Colonic mucosa (tissue), 4 donors: Measurements from ENCODE around the gene GAST. TPM values are rescaled to one million over a fixed set of nuclear protein-coding genes. Genes with fewer than 3 reads are reported as not detected.
"Not testable (repeated sequence)": the region's sequence is repeated elsewhere in the genome, so short reads cannot be mapped to it uniquely, and the experiment has no call there.

Experiments used
- DNase-seq: peaks from one replicate; pipeline ENCODE4 v3.0.0-alpha.2; 2020
- H3K27ac ChIP-seq: fragments of 200-600 bp; one replicate; pipeline ENCODE4 v1.8.0; 2021
- H3K27me3 ChIP-seq: fragments of 200-600 bp; one replicate; pipeline ENCODE4 v1.8.0; 2021
- H3K36me3 ChIP-seq: fragments of 200-600 bp; one replicate; pipeline ENCODE4 v1.8.0; 2021
- H3K4me1 ChIP-seq: fragments of 200-600 bp; one replicate; pipeline ENCODE4 v1.8.0; 2021; ENCODE audit warnings: mild to moderate bottlenecking
- H3K4me3 ChIP-seq: fragments of 200-600 bp; one replicate; pipeline ENCODE4 v1.8.0; 2021
- H3K9ac ChIP-seq, 2 donors: one replicate each; pipeline ENCODE4 v1.7.0; 2013; ENCODE audit warnings: control low read depth in 2 of 2, low read depth in 2 of 2, low read length in 2 of 2
- H3K9me3 ChIP-seq: fragments of 200-600 bp; one replicate; pipeline ENCODE4 v1.8.0; 2021
- intact Hi-C: fragments of 100-400 bp; cut with DNase I; formaldehyde crosslinking; loops from one replicate; pipeline ENCODE4 v1.14.1; 2022
- total RNA-seq, 2 donors: library from RNA; stranded (reverse); fragmentation: NEBNext Ultra II Directional in 1 of 2; extraction: Animal tissue kit (Norgen Biotek cat#: 25700) in 1 of 2; gene quantifications; one replicate each; pipeline ENCODE4 v1.2.1, GENCODE V29; 2021
- TF ChIP-seq, protein P1 (sequence below): fragments of 200-600 bp; IDR thresholded peaks from one replicate; pipeline ENCODE4 v1.8.0; 2022; ENCODE audit warnings: antibody characterized with exemption, mild to moderate bottlenecking
- donor health status: healthy.
- donor health status: DM: no; HTN: no; CAD: no.
- donor health status: DM: no; HTN: no; CAD: no.

The GAST gene
- total RNA-seq, 2 donors from 2014 or later = not detected

DNA sequence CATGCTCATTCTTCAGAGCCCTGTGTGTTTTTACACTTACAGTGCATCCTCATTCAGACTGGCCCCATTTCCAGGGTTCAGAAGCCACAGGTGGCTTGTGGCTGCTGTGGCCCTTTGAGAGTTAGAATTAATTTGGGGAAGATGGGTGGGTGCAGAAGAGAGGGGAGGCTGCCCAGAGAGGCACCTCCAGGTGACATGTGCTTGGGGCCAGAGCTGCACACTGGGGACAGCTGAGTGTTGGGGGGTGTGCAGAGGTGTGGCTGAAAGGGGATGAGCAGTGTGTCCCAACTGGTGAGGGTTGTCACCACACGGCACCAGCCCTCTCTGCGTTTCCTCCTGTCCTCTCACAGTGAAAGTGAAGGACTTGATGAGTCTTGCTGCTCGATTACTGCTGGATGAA, 30.4 kb upstream of the GAST start:
- TF ChIP-seq, protein P1, sequence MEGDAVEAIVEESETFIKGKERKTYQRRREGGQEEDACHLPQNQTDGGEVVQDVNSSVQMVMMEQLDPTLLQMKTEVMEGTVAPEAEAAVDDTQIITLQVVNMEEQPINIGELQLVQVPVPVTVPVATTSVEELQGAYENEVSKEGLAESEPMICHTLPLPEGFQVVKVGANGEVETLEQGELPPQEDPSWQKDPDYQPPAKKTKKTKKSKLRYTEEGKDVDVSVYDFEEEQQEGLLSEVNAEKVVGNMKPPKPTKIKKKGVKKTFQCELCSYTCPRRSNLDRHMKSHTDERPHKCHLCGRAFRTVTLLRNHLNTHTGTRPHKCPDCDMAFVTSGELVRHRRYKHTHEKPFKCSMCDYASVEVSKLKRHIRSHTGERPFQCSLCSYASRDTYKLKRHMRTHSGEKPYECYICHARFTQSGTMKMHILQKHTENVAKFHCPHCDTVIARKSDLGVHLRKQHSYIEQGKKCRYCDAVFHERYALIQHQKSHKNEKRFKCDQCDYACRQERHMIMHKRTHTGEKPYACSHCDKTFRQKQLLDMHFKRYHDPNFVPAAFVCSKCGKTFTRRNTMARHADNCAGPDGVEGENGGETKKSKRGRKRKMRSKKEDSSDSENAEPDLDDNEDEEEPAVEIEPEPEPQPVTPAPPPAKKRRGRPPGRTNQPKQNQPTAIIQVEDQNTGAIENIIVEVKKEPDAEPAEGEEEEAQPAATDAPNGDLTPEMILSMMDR = no peak

GRCh38 chr17:41682631-41683030, 29.5 kb upstream of the GAST start:
- no peaks in the 10 kb centered on the region for H3K36me3 ChIP-seq
- no peak overlapping the region for H3K9ac ChIP-seq
- intact Hi-C loops = no loop called here
- no peak overlapping the region for H3K27ac ChIP-seq
- no peak for DNase-seq
- H3K9me3 ChIP-seq = no peaks in the 10 kb centered on the region
- H3K27me3 ChIP-seq = no peaks in the 10 kb centered on the region
- H3K4me3 ChIP-seq = no peak overlapping the region
- TF ChIP-seq, protein P1 = no peak
- no peaks in the 10 kb centered on the region for H3K4me1 ChIP-seq

More for the DNA sequence above, 30.4 kb upstream of the GAST start:
- no peak overlapping the region for H3K9ac ChIP-seq
- H3K27me3 ChIP-seq = no peaks in the 10 kb centered on the region
- no peak overlapping the region for H3K27ac ChIP-seq
- no peak overlapping the region for H3K4me3 ChIP-seq
- H3K9me3 ChIP-seq = no peaks in the 10 kb centered on the region
- DNase-seq = no peak
- no peaks in the 10 kb centered on the region for H3K36me3 ChIP-seq
- intact Hi-C loops = no loop called here
- H3K4me1 ChIP-seq = no peaks in the 10 kb centered on the region

DNA sequence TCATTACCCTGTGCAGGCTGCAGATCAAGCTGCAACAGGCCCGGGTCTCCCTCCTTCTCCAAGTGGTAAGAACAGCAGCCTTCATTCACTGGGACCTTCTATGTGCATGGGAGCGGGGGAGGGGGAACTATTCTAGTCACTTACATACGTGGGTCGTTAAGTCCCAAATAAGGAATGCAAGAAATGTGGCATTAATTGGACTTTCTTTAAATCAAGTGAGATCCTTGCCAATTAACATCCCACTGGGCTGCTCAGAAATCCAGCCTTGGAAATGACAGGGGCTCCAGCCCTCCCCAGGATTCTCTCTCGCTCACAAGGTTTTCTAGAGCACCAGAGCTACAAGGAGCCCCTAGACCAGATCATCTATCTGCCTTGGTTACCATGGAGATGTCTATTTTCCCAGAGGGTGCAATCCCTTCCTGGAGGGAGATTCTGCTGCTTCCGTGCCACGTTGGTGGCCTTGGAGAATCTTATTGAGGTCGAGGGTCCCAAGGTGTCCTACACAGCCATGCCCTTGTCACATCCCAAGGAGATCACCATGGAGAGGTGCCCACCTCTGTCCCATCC, 28.6 kb upstream of the GAST start:
- TF ChIP-seq, protein P1 = no peak
- no peak overlapping the region for H3K9ac ChIP-seq
- intact Hi-C loops = no loop called here
- H3K36me3 ChIP-seq = no peaks in the 10 kb centered on the region
- H3K27ac ChIP-seq = no peak overlapping the region
- H3K4me3 ChIP-seq = no peak overlapping the region
- H3K4me1 ChIP-seq = no peaks in the 10 kb centered on the region
- DNase-seq = no peak
- H3K27me3 ChIP-seq = no peaks in the 10 kb centered on the region
- H3K9me3 ChIP-seq = no peaks in the 10 kb centered on the region

DNA sequence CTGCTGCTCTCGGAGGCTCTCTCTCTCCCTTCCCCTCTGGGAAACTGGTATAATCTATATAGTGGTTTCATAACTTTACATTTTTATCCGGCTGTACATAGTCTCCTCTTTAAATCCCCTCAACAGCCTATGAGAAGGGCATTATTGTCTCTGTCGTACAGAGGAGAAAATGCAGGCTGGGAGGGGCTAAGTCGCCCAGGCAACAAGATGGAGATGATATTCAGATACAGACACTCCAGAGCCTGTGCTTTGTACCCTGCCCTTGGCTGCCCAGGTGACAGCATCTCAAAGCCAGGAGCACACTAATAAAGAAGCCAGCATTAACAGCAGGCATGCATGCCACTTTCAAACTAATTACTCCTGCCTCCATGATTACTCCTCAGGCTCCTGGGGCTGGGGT, 28.1 kb upstream of the GAST start:
- Histone ChIP-seq H3K4me1 (no peaks in the 10 kb centered on the region), H3K36me3 (no peaks in the 10 kb centered on the region), H3K9ac (no peak overlapping the region), H3K9me3 (no peaks in the 10 kb centered on the region), H3K27me3 (no peaks in the 10 kb centered on the region), H3K27ac (no peak overlapping the region), H3K4me3 (no peak overlapping the region)
- TF ChIP-seq, protein P1 = no peak
- intact Hi-C loops = no loop called here
- no peak for DNase-seq

DNA sequence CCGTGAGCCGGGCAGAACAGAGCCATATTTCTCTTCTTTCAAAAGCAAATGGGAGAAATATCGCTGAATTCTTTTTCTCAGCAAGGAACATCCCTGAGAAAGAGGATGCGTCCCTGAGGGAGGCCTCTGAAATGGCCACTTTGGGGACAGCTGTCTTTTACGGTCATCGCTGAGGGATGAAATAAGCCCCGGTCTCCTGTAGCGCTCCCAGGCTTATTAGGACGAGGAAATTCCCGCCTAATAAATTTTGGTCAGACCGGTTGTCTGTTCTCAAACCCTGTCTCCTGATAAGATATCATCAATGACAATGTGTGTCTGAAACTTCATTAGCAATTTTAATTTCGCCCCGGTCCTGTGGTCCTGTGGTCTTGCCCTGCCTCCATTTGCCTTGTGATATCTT, 26.4 kb upstream of the GAST start:
- intact Hi-C loops, H3K36me3 ChIP-seq, H3K27me3 ChIP-seq, H3K4me3 ChIP-seq, H3K4me1 ChIP-seq, H3K9ac ChIP-seq, H3K9me3 ChIP-seq, H3K27ac ChIP-seq, DNase-seq: not testable (repeated sequence)

DNA sequence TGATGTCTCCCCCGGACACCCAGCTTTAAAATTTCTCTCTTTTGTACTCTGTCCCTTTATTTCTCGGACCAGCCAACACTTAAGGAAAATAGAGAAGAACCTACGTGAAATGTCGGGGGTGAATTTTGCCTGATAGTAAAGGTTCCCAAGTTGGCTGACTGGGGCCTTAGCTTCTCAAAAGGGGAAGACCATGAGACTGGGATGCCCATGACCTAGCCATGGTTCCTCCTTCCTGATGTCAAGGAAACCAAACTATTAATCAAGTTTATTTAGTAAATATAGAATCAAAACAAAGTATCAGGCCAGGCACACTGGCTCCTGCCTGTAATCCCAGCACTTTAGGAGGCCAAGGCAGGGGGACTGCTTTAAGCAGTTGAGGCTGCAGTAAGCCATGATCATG, 25.9 kb upstream of the GAST start:
- intact Hi-C loops = no loop called here
- Histone ChIP-seq H3K4me3 (no peak overlapping the region), H3K4me1 (peaks cover 9% of the 10 kb centered on the region), H3K9me3 (no peaks in the 10 kb centered on the region), H3K27ac (no peak overlapping the region), H3K27me3 (no peaks in the 10 kb centered on the region), H3K36me3 (peaks cover 14% of the 10 kb centered on the region), H3K9ac (no peak overlapping the region)
- TF ChIP-seq, protein P1 = no peak
- DNase-seq = no peak
